Measurements from ENCODE around the gene NFIX.

- TF ChIP-seq CTCF (optimal IDR thresholded peaks at IDR 0.05 in 1 of 3, IDR thresholded peaks at IDR 0.05 in 1 of 3, conservative IDR thresholded peaks at IDR 0.05 in 1 of 3; ENCODE audit: extremely low read depth in 1 of 3, insufficient read depth in 2 of 3, low read length in 3 of 3) (no peak), EZH2 (IDR thresholded peaks at IDR 0.05; ENCODE audit: low read length) (no peak)
Measured at GRCh38 chr19:13087795-13088537, 92.7 kb downstream of the NFIX start.
